Lower leg skin (tissue), 3 donors: ENCODE results near the gene IFNK.

Experiments used
- POLR2A ChIP-seq, 2 donors: fragments of 450-650 bp; IDR thresholded peaks; one replicate each; pipeline ENCODE4 v1.6.1; 2016 to 2017; ENCODE audit warnings: antibody characterized with exemption in 2 of 2, mild to moderate bottlenecking in 1 of 2, moderate library complexity in 1 of 2
- TF ChIP-seq, protein P1 (sequence below), 3 donors: fragments of 450-650 bp; IDR thresholded peaks; one replicate each; pipeline ENCODE4 v1.5.1; 2016; ENCODE audit warnings: antibody characterized with exemption in 3 of 3, mild to moderate bottlenecking in 3 of 3, moderate library complexity in 2 of 3

DNA sequence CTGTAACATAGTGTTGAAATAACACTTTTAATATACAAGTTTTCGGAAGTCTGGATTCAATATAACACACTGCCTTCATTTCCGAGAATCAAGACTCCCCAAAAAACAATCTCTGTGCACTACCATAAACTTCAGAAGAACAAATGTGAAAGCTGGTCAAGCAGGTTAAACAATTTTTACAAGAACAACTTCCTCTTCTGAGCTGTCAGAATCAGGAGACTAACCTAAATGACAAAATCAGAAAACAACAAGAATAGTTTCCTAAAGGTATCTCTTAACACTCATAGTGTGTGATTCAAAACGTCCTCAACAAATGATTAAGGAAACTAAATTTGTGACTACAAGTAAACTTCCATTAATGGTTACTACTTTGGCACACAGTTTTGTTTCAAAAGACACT is 37.6 kb downstream of the IFNK start:
- TF ChIP-seq, protein P1, sequence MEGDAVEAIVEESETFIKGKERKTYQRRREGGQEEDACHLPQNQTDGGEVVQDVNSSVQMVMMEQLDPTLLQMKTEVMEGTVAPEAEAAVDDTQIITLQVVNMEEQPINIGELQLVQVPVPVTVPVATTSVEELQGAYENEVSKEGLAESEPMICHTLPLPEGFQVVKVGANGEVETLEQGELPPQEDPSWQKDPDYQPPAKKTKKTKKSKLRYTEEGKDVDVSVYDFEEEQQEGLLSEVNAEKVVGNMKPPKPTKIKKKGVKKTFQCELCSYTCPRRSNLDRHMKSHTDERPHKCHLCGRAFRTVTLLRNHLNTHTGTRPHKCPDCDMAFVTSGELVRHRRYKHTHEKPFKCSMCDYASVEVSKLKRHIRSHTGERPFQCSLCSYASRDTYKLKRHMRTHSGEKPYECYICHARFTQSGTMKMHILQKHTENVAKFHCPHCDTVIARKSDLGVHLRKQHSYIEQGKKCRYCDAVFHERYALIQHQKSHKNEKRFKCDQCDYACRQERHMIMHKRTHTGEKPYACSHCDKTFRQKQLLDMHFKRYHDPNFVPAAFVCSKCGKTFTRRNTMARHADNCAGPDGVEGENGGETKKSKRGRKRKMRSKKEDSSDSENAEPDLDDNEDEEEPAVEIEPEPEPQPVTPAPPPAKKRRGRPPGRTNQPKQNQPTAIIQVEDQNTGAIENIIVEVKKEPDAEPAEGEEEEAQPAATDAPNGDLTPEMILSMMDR (IDR thresholded peaks at IDR 0.05) = no peak
- no peak for TF ChIP-seq POLR2A (IDR thresholded peaks at IDR 0.05)
